H9 (cell line): Measurements from ENCODE around the gene PEX26. TPM values are rescaled to one million over a fixed set of nuclear protein-coding genes. Genes with fewer than 3 reads are reported as not detected.

Source experiments
- DNase-seq: peaks from one replicate; pipeline ENCODE4 v3.0.0-alpha.2; 2017
- H2AFZ ChIP-seq: one replicate; pipeline ENCODE4 v1.6.1; 2013; ENCODE audit warnings: mild to moderate bottlenecking, low read length, control low read depth, moderate library complexity
- H2AK5ac ChIP-seq: 2 replicates; pipeline ENCODE4 v1.6.1; 2013; ENCODE audit warnings: low read length, control low read depth, mixed read lengths; ENCODE audit not compliant: insufficient read length
- H2BK120ac ChIP-seq: one replicate; pipeline ENCODE4 v1.6.1; 2013; ENCODE audit warnings: low read depth, mild to moderate bottlenecking, low read length, control low read depth, inconsistent platforms; ENCODE audit not compliant: poor library complexity, severe bottlenecking
- H2BK12ac ChIP-seq: 2 replicates; pipeline ENCODE4 v1.6.1; 2013; ENCODE audit warnings: low read length, control low read depth, mixed read lengths, low read depth; ENCODE audit not compliant: insufficient read length
- H2BK15ac ChIP-seq: 2 replicates; pipeline ENCODE4 v1.6.1; 2013; ENCODE audit warnings: low read depth, low read length, control low read depth
- H2BK20ac ChIP-seq: one replicate; pipeline ENCODE4 v1.6.1; 2013; ENCODE audit warnings: low read depth, mild to moderate bottlenecking, low read length, control low read depth, inconsistent platforms; ENCODE audit not compliant: poor library complexity, severe bottlenecking
- H2BK5ac ChIP-seq: 2 replicates; pipeline ENCODE4 v1.6.1; 2013; ENCODE audit warnings: low read length, control low read depth, mixed read lengths; ENCODE audit not compliant: insufficient read length
- H3K14ac ChIP-seq: 2 replicates; pipeline ENCODE4 v1.6.1; 2013; ENCODE audit warnings: low read length, control low read depth; ENCODE audit not compliant: insufficient read depth
- H3K18ac ChIP-seq: 2 replicates; pipeline ENCODE4 v1.6.1; 2013; ENCODE audit warnings: low read depth, mild to moderate bottlenecking, mixed read lengths, low read length, control low read depth; ENCODE audit not compliant: insufficient read length
- H3K23ac ChIP-seq: 2 replicates; pipeline ENCODE4 v1.6.1; 2013; ENCODE audit warnings: low read length, control low read depth, mixed read lengths, low read depth; ENCODE audit not compliant: insufficient read length
- H3K23me2 ChIP-seq: 2 replicates; pipeline ENCODE4 v1.6.1; 2013; ENCODE audit warnings: low read depth, mild to moderate bottlenecking, mixed read lengths, low read length, control low read depth; ENCODE audit not compliant: insufficient read length, poor library complexity, severe bottlenecking
- H3K27ac ChIP-seq: 2 replicates; pipeline ENCODE4 v1.5.1; 2013; ENCODE audit warnings: low read length, control low read depth, mixed read lengths, low read depth; ENCODE audit not compliant: insufficient read length
- H3K27me3 ChIP-seq: 2 replicates; pipeline ENCODE4 v1.6.1; 2013; ENCODE audit warnings: low read length, control low read depth, inconsistent platforms; ENCODE audit not compliant: insufficient read depth
- H3K4ac ChIP-seq: 2 replicates; pipeline ENCODE4 v1.6.1; 2013; ENCODE audit warnings: low read depth, mild to moderate bottlenecking, control low read depth, inconsistent platforms, low read length, moderate library complexity
- H3K4me1 ChIP-seq: 2 replicates; pipeline ENCODE4 v1.6.1; 2013; ENCODE audit warnings: low read length, control low read depth, inconsistent platforms; ENCODE audit not compliant: insufficient read depth
- H3K4me2 ChIP-seq: 2 replicates; pipeline ENCODE4 v1.6.1; 2013; ENCODE audit warnings: low read length, control low read depth, mixed read lengths; ENCODE audit not compliant: insufficient read length, insufficient read depth
- H3K56ac ChIP-seq: 2 replicates; pipeline ENCODE4 v1.6.1; 2013; ENCODE audit warnings: low read depth, mild to moderate bottlenecking, mixed read lengths, low read length, control low read depth; ENCODE audit not compliant: insufficient read length
- H3K79me1 ChIP-seq: 2 replicates; pipeline ENCODE4 v1.6.1; 2013; ENCODE audit warnings: low read depth, mild to moderate bottlenecking, moderate library complexity, low read length, control low read depth, inconsistent platforms; ENCODE audit not compliant: insufficient read depth, poor library complexity, severe bottlenecking
- H3K79me2 ChIP-seq: 2 replicates; pipeline ENCODE4 v1.6.1; 2013; ENCODE audit warnings: low read length, control low read depth, inconsistent platforms; ENCODE audit not compliant: insufficient read depth
- H3K9ac ChIP-seq: 2 replicates; pipeline ENCODE4 v1.6.1; 2013; ENCODE audit warnings: low read length, control low read depth, mixed read lengths; ENCODE audit not compliant: insufficient read length; ENCODE audit errors: extremely low read depth
- H3K9me3 ChIP-seq: one replicate; pipeline ENCODE4 v1.6.1; 2013; ENCODE audit warnings: low read depth, low read length, inconsistent platforms; ENCODE audit not compliant: control insufficient read depth
- H3T11ph ChIP-seq: one replicate; pipeline ENCODE4 v1.6.1; 2013; ENCODE audit warnings: mild to moderate bottlenecking, low read length, control low read depth, inconsistent platforms
- H4K20me1 ChIP-seq: one replicate; pipeline ENCODE4 v1.6.1; 2013; ENCODE audit not compliant: control insufficient read depth, insufficient read length, insufficient read depth
- H4K5ac ChIP-seq: 2 replicates; pipeline ENCODE4 v1.6.1; 2013; ENCODE audit warnings: low read depth, mild to moderate bottlenecking, mixed read lengths, low read length, control low read depth; ENCODE audit not compliant: insufficient read length
- H4K8ac ChIP-seq: replicated peaks from 2 replicates; pipeline ENCODE4 v1.6.1; 2013; ENCODE audit warnings: low read length, control low read depth, mixed read lengths, low read depth; ENCODE audit not compliant: insufficient read length
- H4K91ac ChIP-seq: 2 replicates; pipeline ENCODE4 v1.6.1; 2013; ENCODE audit warnings: low read depth, mild to moderate bottlenecking, moderate library complexity, mixed read lengths, low read length, control low read depth; ENCODE audit not compliant: insufficient read length
- H3K27ac Mint-ChIP-seq, 3 experiments: 2 replicates in 2 of 3; 3 replicates in 1 of 3; pipeline ENCODE4 v1.8.0; 2020 to 2021; ENCODE audit warnings: mixed read lengths in 3 of 3, mild to moderate bottlenecking in 1 of 3, moderate library complexity in 1 of 3
- H3K27me3 Mint-ChIP-seq: 2 replicates; pipeline ENCODE4 v1.8.0; 2021; ENCODE audit warnings: low read depth, mild to moderate bottlenecking, moderate library complexity, mixed read lengths
- H3K36me3 Mint-ChIP-seq, 3 experiments: 2 replicates in 2 of 3; 3 replicates in 1 of 3; pipeline ENCODE4 v1.8.0; 2020 to 2021; ENCODE audit warnings: low read depth in 3 of 3, mixed read lengths in 3 of 3; ENCODE audit not compliant: insufficient read depth in 1 of 3
- H3K4me1 Mint-ChIP-seq, 2 experiments: 2 replicates each; pipeline ENCODE4 v1.8.0; 2020; ENCODE audit warnings: mixed read lengths in 2 of 2
- H3K4me3 Mint-ChIP-seq, 2 experiments: 2 replicates in 1 of 2; 3 replicates in 1 of 2; pipeline ENCODE4 v1.8.0; 2020 to 2021; ENCODE audit warnings: mild to moderate bottlenecking in 2 of 2, mixed read lengths in 2 of 2, moderate library complexity in 1 of 2
- H3K9me3 Mint-ChIP-seq, 2 experiments: 2 replicates in 1 of 2; 3 replicates in 1 of 2; pipeline ENCODE4 v1.8.0; 2020; ENCODE audit warnings: mild to moderate bottlenecking in 2 of 2, mixed read lengths in 2 of 2, moderate library complexity in 1 of 2
- CTCF ChIP-seq: fragments of 200-600 bp; sonication (generic); conservative IDR thresholded peaks from 3 replicates; pipeline ENCODE4 v1.8.0; 2021; ENCODE audit warnings: antibody characterized with exemption, mild to moderate bottlenecking
- WGBS: extraction: QIAGEN DNeasy Blood & Tissue Kit; methylation state at CpG from one replicate; pipeline ENCODE4 v1.1.7; 2013; ENCODE audit warnings: missing lambda C conversion rate, low lambda C conversion rate, mixed read lengths; ENCODE audit not compliant: insufficient read length; ENCODE audit errors: extremely low coverage; 5-methylcytosine and 5-hydroxymethylcytosine counted together
- total RNA-seq: library from RNA; stranded (reverse); gene quantifications from 2 replicates; pipeline ENCODE4 v1.2.1, GENCODE V29; 2021

PEX26 gene
- total RNA-seq, 1 experiment from 2014 or later = 35.4 TPM

GRCh38 chr22:18120857-18121256 lies 43.1 kb downstream of the PEX26 start:
- Histone ChIP-seq H3K56ac (no peak overlapping the region), H3K27ac (no peak overlapping the region), H4K8ac (no peak overlapping the region), H4K5ac (no peak overlapping the region), H3K4me2 (no peak overlapping the region), H3T11ph (no peak overlapping the region), H3K23me2 (no peaks in the 10 kb centered on the region), H4K20me1 (no peaks in the 10 kb centered on the region), H3K79me2 (no peaks in the 10 kb centered on the region), H2BK12ac (no peak overlapping the region), H2AFZ (no peak overlapping the region), H3K14ac (no peak overlapping the region), H2AK5ac (no peak overlapping the region), H2BK5ac (no peak overlapping the region), H3K4ac (no peak overlapping the region), H3K9ac (no peak overlapping the region), H4K91ac (no peak overlapping the region), H3K23ac (no peak overlapping the region), H2BK120ac (no peak overlapping the region), H3K18ac (no peak overlapping the region), H2BK20ac (no peak overlapping the region), H3K4me1 (peaks cover 3% of the 10 kb centered on the region; the same call in 1 of the 2 replicates), H3K79me1 (no peaks in the 10 kb centered on the region), H2BK15ac (no peak overlapping the region), H3K9me3 (no peaks in the 10 kb centered on the region), H3K27me3 (no peaks in the 10 kb centered on the region)
- no peak for DNase-seq
- H3K4me1 Mint-ChIP-seq = peaks cover 11 to 12% of the 10 kb centered on the region in 2 experiments
- no peaks in the 10 kb centered on the region; the same call in 1 of the 2 replicates for H3K27me3 Mint-ChIP-seq
- H3K9me3 Mint-ChIP-seq = no peaks in the 10 kb centered on the region
- no CpG with 5 or more reads among the region's 4 CpGs for WGBS
- no peaks in the 10 kb centered on the region for H3K36me3 Mint-ChIP-seq
- no peak overlapping the region for H3K27ac Mint-ChIP-seq
- H3K4me3 Mint-ChIP-seq = no peak overlapping the region
- no peak for TF ChIP-seq CTCF
